ENCODE data around the gene TEX14. TPM values are rescaled to one million over a fixed set of nuclear protein-coding genes. Genes with fewer than 3 reads are reported as not detected.

The TEX14 gene
- total RNA-seq, 4 donors from 2014 or later, result 0.13 to 0.19 TPM; not detected in 2

GRCh38 chr17:58631523-58632323 is 60.1 kb downstream of the TEX14 start:
- Histone ChIP-seq H3K36me3 (no peaks in the 10 kb centered on the region), H3K4me1 (peaks cover 0 to 14% (median 0%) of the 10 kb centered on the region in 3 donors), H3K27me3 (no peaks in the 10 kb centered on the region), H3K4me3 (peak overlapping the region; percentile 12 to 61 (median 47)), H3K27ac (peak overlapping the region; percentile 63 to 87 (median 78)), H3K9me3 (no peaks in the 10 kb centered on the region)
- 1% methylated on average over 30 of the region's 30 CpGs for WGBS, 2 donors
- intact Hi-C loops (cut with DNase I), result no loop called here
- DNase-seq, result peak; percentile 59
- TF ChIP-seq CTCF (IDR thresholded peaks at IDR 0.05) (peak in 3 of 6 experiments; percentile 17 to 35 (median 29)), POLR2A (IDR thresholded peaks at IDR 0.05) (peak in 3 of 4 donors; percentile 40 to 97 (median 97))

- peaks cover 0 to 14% (median 0%) of the 10 kb centered on the region in 3 donors for H3K4me1 ChIP-seq
- no peaks in the 10 kb centered on the region for H3K9me3 ChIP-seq
- intact Hi-C loops (cut with DNase I), result no loop called here
- no peaks in the 10 kb centered on the region for H3K27me3 ChIP-seq
- H3K4me3 ChIP-seq, result peak overlapping the region; percentile 12 to 61 (median 47)
- H3K27ac ChIP-seq, result peak overlapping the region; percentile 63 to 87 (median 78)
- no peaks in the 10 kb centered on the region for H3K36me3 ChIP-seq
- TF ChIP-seq POLR2A (IDR thresholded peaks at IDR 0.05) (no peak), CTCF (IDR thresholded peaks at IDR 0.05) (no peak)
- no peak for DNase-seq
- 18 to 20% methylated on average over 10 of the region's 10 CpGs for WGBS, 2 donors
Observed at GRCh38 chr17:58630883-58631522, 60.8 kb downstream of the TEX14 start.

- no peak for DNase-seq
- no peak overlapping the region for H3K27ac ChIP-seq
- H3K36me3 ChIP-seq, result no peaks in the 10 kb centered on the region
- TF ChIP-seq CTCF (IDR thresholded peaks at IDR 0.05), result no peak
- no peak for TF ChIP-seq POLR2A (IDR thresholded peaks at IDR 0.05)
- H3K27me3 ChIP-seq, result no peaks in the 10 kb centered on the region
- intact Hi-C loops (cut with DNase I), result no loop called here
- H3K4me1 ChIP-seq, result peaks cover 0 to 7% (median 0%) of the 10 kb centered on the region in 3 donors
- no peaks in the 10 kb centered on the region for H3K9me3 ChIP-seq
- no peak overlapping the region for H3K4me3 ChIP-seq
- 56 to 77% methylated on average over 1 of the region's 1 CpG for WGBS, 2 donors
Observed at GRCh38 chr17:58626905-58627304, 64.9 kb downstream of the TEX14 start.

GRCh38 chr17:58624751-58625150 is 67.1 kb downstream of the TEX14 start:
- H3K27me3 ChIP-seq, result no peaks in the 10 kb centered on the region
- no peak for TF ChIP-seq POLR2A (IDR thresholded peaks at IDR 0.05)
- TF ChIP-seq CTCF (IDR thresholded peaks at IDR 0.05), result no peak
- DNase-seq, result no peak
- H3K4me3 ChIP-seq, result no peak overlapping the region
- H3K27ac ChIP-seq, result no peak overlapping the region
- no peaks in the 10 kb centered on the region for H3K9me3 ChIP-seq
- intact Hi-C loops (cut with DNase I), result no loop called here
- H3K36me3 ChIP-seq, result no peaks in the 10 kb centered on the region
- WGBS, 2 donors, result 39 to 57% methylated on average over 1 of the region's 1 CpG
- H3K4me1 ChIP-seq, result no peaks in the 10 kb centered on the region

- Histone ChIP-seq H3K27me3 (no peaks in the 10 kb centered on the region), H3K36me3 (no peaks in the 10 kb centered on the region), H3K4me1 (no peaks in the 10 kb centered on the region), H3K9me3 (no peaks in the 10 kb centered on the region), H3K27ac (no peak overlapping the region), H3K4me3 (no peak overlapping the region)
- no peak for DNase-seq
- intact Hi-C loops (cut with DNase I), result no loop called here
- TF ChIP-seq CTCF (IDR thresholded peaks at IDR 0.05), result no peak
- 56 to 69% methylated on average over 3 of the region's 3 CpGs for WGBS, 2 donors
Observed at GRCh38 chr17:58621174-58621573, 70.7 kb downstream of the TEX14 start.
